ENCODE results near the gene WDR41. TPM values are rescaled to one million over a fixed set of nuclear protein-coding genes. Genes with fewer than 3 reads are reported as not detected.

The WDR41 gene
- total and polyA plus RNA-seq, 9 of the 15 experiments (the other 6 are each of a cell fraction or from before 2014, with no cell fraction given), result 33.6 to 67.2 (median 55.5) TPM

GRCh38 chr5:77425420-77425819, 66.7 kb downstream of the WDR41 start (continued):
- TF ChIP-seq HNRNPK (IDR thresholded peaks at IDR 0.05; ENCODE audit: low read depth, low read length, poor library complexity, severe bottlenecking), result no peak

GRCh38 chr5:77424921-77425320, 67.2 kb downstream of the WDR41 start:
- no peak overlapping the region for H3K4me2 ChIP-seq (ENCODE audit: insufficient read depth, low read length)
- H3K36me3 ChIP-seq (ENCODE audit: control insufficient read depth, insufficient read depth, low read length), result peaks cover 3% of the 10 kb centered on the region; the same call in 1 of the 3 replicates
- no peaks in the 10 kb centered on the region for H3K9me1 ChIP-seq (ENCODE audit: control insufficient read depth, insufficient read depth, low read length)
- H3K9ac ChIP-seq (ENCODE audit: insufficient read depth in 1 of 2, low read depth in 2 of 2, low read length in 2 of 2), result no peak overlapping the region
- no peak for TF ChIP-seq HDGF (IDR thresholded peaks at IDR 0.05)
- TF ChIP-seq ZNF717 (CRISPR knock-in tag; IDR thresholded peaks at IDR 0.05), result no peak
- TF ChIP-seq ZNF324 (CRISPR knock-in tag; IDR thresholded peaks at IDR 0.05), result no peak
- TF ChIP-seq, protein P1, sequence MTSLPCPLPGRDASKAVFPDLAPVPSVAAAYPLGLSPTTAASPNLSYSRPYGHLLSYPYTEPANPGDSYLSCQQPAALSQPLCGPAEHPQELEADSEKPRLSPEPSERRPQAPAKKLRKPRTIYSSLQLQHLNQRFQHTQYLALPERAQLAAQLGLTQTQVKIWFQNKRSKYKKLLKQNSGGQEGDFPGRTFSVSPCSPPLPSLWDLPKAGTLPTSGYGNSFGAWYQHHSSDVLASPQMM (CRISPR knock-in tag; IDR thresholded peaks at IDR 0.05), result no peak
- no peak for TF ChIP-seq POLR2AphosphoS2 (IDR thresholded peaks at IDR 0.05; ENCODE audit: low read length)
- DNase-seq (ENCODE audit: extremely low read depth in 1 of 4, low spot score in 3 of 4), result no peak
- in situ Hi-C loops (cut with MboI), result no loop called here
- ATAC-seq, result no peak
- no peaks in the 10 kb centered on the region; a peak in 1 of 5 replicates for H3K27me3 ChIP-seq (ENCODE audit: control insufficient read depth in 2 of 2, insufficient read depth in 2 of 2, low read length in 2 of 2)
- intact Hi-C loops (cut with micrococcal nuclease), result no loop called here
- no peaks in the 10 kb centered on the region for H4K20me1 ChIP-seq (replicated peaks; ENCODE audit: control insufficient read depth, insufficient read depth, low read length)
- no peak overlapping the region for H3K4me3 ChIP-seq
- no peak for FAIRE-seq
- no peak overlapping the region for H3K27ac ChIP-seq (ENCODE audit: extremely low read depth, low read depth, low read length)
- BruUV-seq (replicated peaks), result no TSS peak
- 69% methylated on average over 2 of the region's 2 CpGs for WGBS (ENCODE audit: insufficient coverage, low coverage, missing lambda C conversion rate)
- no peak overlapping the region for H2AFZ ChIP-seq (ENCODE audit: low read depth, low read length)
- CTCF ChIA-PET (ENCODE audit: low intra/inter-chr PET ratio), result no interaction called here
- no peaks in the 10 kb centered on the region for H3K9me3 ChIP-seq (replicated peaks; ENCODE audit: control insufficient read depth, insufficient read depth, low read depth, low read length)
- no peaks in the 10 kb centered on the region for H3K79me2 ChIP-seq (ENCODE audit: control insufficient read depth, insufficient read depth, low read length)
- H3K4me1 ChIP-seq (replicated peaks in 1 of 2; ENCODE audit: control insufficient read depth in 2 of 2, insufficient read depth in 2 of 2, low read length in 2 of 2), result no peaks in the 10 kb centered on the region
- POLR2A ChIA-PET, result interaction anchor here (0.8 to 1.7 kb wide), 2 partner anchors 12 to 67 kb away, joined by 3 to 5 read pairs; partner anchors contain the start of gene WDR41

Measured in K562 (cell line).